Aorta (tissue), 5 donors: ENCODE results near the gene NCBP2L. TPM values are rescaled to one million over a fixed set of nuclear protein-coding genes. Genes with fewer than 3 reads are reported as not detected.
A peak's percentile ranks its signal among the peaks of the same experiment; 100 is the strongest.
"Not testable (repeated sequence)": the region's sequence is repeated elsewhere in the genome, so short reads cannot be mapped to it uniquely, and the experiment has no call there.

Source experiments
- ATAC-seq: fragments of 200-7000 bp; cut with Tn5 transposase; one replicate; pipeline ENCODE4 v1.9.1; 2022; ENCODE audit warnings: moderate library complexity; ENCODE audit not compliant: low FRiP score
- DNase-seq, 2 donors: peaks; one replicate each; pipeline ENCODE4 v3.0.0-alpha.2; 2020
- H3K27ac ChIP-seq, 2 donors: one replicate each; pipeline ENCODE4 v1.5.1; 2013; ENCODE audit warnings: low read length in 2 of 2, mild to moderate bottlenecking in 2 of 2, moderate library complexity in 2 of 2, control low read depth in 1 of 2, inconsistent platforms in 1 of 2, low read depth in 1 of 2
- H3K27me3 ChIP-seq, 2 donors: one replicate each; pipeline ENCODE4 v1.6.1; 2013; ENCODE audit warnings: control low read depth in 1 of 2, low read length in 1 of 2, mild to moderate bottlenecking in 1 of 2, moderate library complexity in 1 of 2; ENCODE audit not compliant: insufficient read depth in 2 of 2, control insufficient read depth in 1 of 2
- H3K36me3 ChIP-seq, 2 donors: one replicate each; pipeline ENCODE4 v1.6.1; 2013; ENCODE audit warnings: control low read depth in 1 of 2, low read length in 1 of 2, mild to moderate bottlenecking in 1 of 2; ENCODE audit not compliant: insufficient read depth in 2 of 2, control insufficient read depth in 1 of 2
- H3K4me1 ChIP-seq, 2 donors: one replicate each; pipeline ENCODE4 v1.6.1; 2013; ENCODE audit warnings: low read length in 2 of 2, control low read depth in 1 of 2, mild to moderate bottlenecking in 1 of 2, moderate library complexity in 1 of 2; ENCODE audit not compliant: insufficient read depth in 2 of 2, control insufficient read depth in 1 of 2
- H3K4me3 ChIP-seq, 2 donors: one replicate each; pipeline ENCODE4 v1.5.1; 2013; ENCODE audit warnings: low read length in 2 of 2, control low read depth in 1 of 2, mild to moderate bottlenecking in 1 of 2
- H3K9me3 ChIP-seq: one replicate; pipeline ENCODE4 v1.6.1; 2013; ENCODE audit warnings: mild to moderate bottlenecking, low read length; ENCODE audit not compliant: control insufficient read depth
- WGBS, 2 donors: extraction: QIAGEN DNeasy Blood & Tissue Kit; methylation state at CpG; one replicate each; pipeline ENCODE4 v1.1.7; 2013; 5-methylcytosine and 5-hydroxymethylcytosine counted together
- intact Hi-C, 2 donors: fragments of 100-400 bp; cut with DNase I; formaldehyde crosslinking; loops; one replicate each; pipeline versions ENCODE4 v1.14.2 to v1.15.0; 2022
- polyA plus RNA-seq, 2 donors: library from polyadenylated mRNA; stranded (reverse); fragments of 200-250 nt; gene quantifications; one replicate each; pipeline ENCODE4 v1.2.3, GENCODE V29; 2013
- total RNA-seq, 2 donors: library from RNA; stranded (reverse); fragmentation: NEBNext Ultra II Directional; extraction: Animal tissue kit (Norgen Biotek cat#: 25700); gene quantifications; one replicate each; pipeline ENCODE4 v1.2.1, GENCODE V29; 2021
- donor health status: healthy with polysubstance abuse.
- donor health status: Bipolar disorder and iron deficiency.
- donor health status: DM: no; HTN: no; CAD: no.
- donor health status: DM: no; HTN: no; CAD: no.
- donor health status: DM: yes; HTN: yes; CAD: no.

NCBP2L gene
- total and polyA plus RNA-seq, 4 donors, result not detected

GRCh38 chrX:107775734-107776511 is 1.6 kb upstream of the NCBP2L start, which contains the start of gene TSC22D3:
TSC22D3 (minus strand) TSS chrX:107775787; CDS start chrX:107775419, 368 bp downstream.
- intact Hi-C loops, result loop anchor here (2.0 to 5.0 kb wide), 4 partner anchors 57 to 119 kb away; no protein-coding TSS in a partner anchor
- H3K9me3 ChIP-seq, result no peaks in the 10 kb centered on the region
- no peaks in the 10 kb centered on the region for H3K36me3 ChIP-seq
- H3K27ac ChIP-seq, result peak within 1 kb of the TSS in 1 of 2 donors; percentile 87
- peaks cover 0 to 2% of the 10 kb centered on the region in 2 donors for H3K4me1 ChIP-seq
- ATAC-seq, result peak; percentile 89
- peak; percentile 86 to 90 for DNase-seq
- WGBS, 2 donors, result 0 to 17% methylated on average over 55 to 59 of the region's 59 CpGs
- H3K4me3 ChIP-seq, result peak within 1 kb of the TSS; percentile 32 to 59
- H3K27me3 ChIP-seq, result no peaks in the 10 kb centered on the region

- intact Hi-C loops, result loop anchor here (2.0 to 5.0 kb wide), 4 partner anchors 58 to 120 kb away; no protein-coding TSS in a partner anchor
- peaks cover 0 to 2% of the 10 kb centered on the region in 2 donors for H3K4me1 ChIP-seq
- no peaks in the 10 kb centered on the region for H3K27me3 ChIP-seq
- peak; percentile 90 for ATAC-seq
- H3K36me3 ChIP-seq, result no peaks in the 10 kb centered on the region
- WGBS, 2 donors, result 4 to 15% methylated on average over 20 of the region's 20 CpGs
- H3K27ac ChIP-seq, result no peak overlapping the region
- peak; percentile 83 to 86 for DNase-seq
- peak overlapping the region; percentile 32 to 59 for H3K4me3 ChIP-seq
- no peaks in the 10 kb centered on the region for H3K9me3 ChIP-seq
Observed at GRCh38 chrX:107776649-107777535, 641 bp upstream of the NCBP2L start.

GRCh38 chrX:107780525-107780924 is 3.0 kb downstream of the NCBP2L start:
- H3K4me1 ChIP-seq, result no peaks in the 10 kb centered on the region
- DNase-seq (no peak), ATAC-seq (no peak)
- intact Hi-C loops, result no loop called here
- no peaks in the 10 kb centered on the region for H3K9me3 ChIP-seq
- H3K27me3 ChIP-seq, result no peaks in the 10 kb centered on the region
- no peak overlapping the region for H3K4me3 ChIP-seq
- H3K36me3 ChIP-seq, result no peaks in the 10 kb centered on the region
- WGBS, 2 donors, result 85 to 94% methylated on average over 9 of the region's 9 CpGs
- H3K27ac ChIP-seq, result no peak overlapping the region

- intact Hi-C loops, result no loop called here
- no peaks in the 10 kb centered on the region for H3K9me3 ChIP-seq
- WGBS, 2 donors, result 0 to 3% methylated on average over 1 of the region's 1 CpG
- peak; percentile 56 for ATAC-seq
- H3K4me1 ChIP-seq, result no peaks in the 10 kb centered on the region
- H3K36me3 ChIP-seq, result no peaks in the 10 kb centered on the region
- no peak for DNase-seq
- no peaks in the 10 kb centered on the region for H3K27me3 ChIP-seq
- no peak overlapping the region for H3K4me3 ChIP-seq
- H3K27ac ChIP-seq, result peak overlapping the region; percentile 17 to 67
Observed at GRCh38 chrX:107787827-107788226, 10.3 kb downstream of the NCBP2L start.

- H3K4me1 ChIP-seq, result no peaks in the 10 kb centered on the region
- H3K36me3 ChIP-seq, result no peaks in the 10 kb centered on the region
- no peaks in the 10 kb centered on the region for H3K27me3 ChIP-seq
- DNase-seq, result no peak
- WGBS, 2 donors, result 63 to 89% methylated on average over 1 of the region's 1 CpG
- H3K27ac ChIP-seq, result no peak overlapping the region
- ATAC-seq, result no peak
- no peak overlapping the region for H3K4me3 ChIP-seq
- intact Hi-C loops, result no loop called here
- H3K9me3 ChIP-seq, result no peaks in the 10 kb centered on the region
Observed at GRCh38 chrX:107804427-107804826, 26.9 kb downstream of the NCBP2L start.

GRCh38 chrX:107805179-107805578 is 27.6 kb downstream of the NCBP2L start:
- Histone ChIP-seq H3K27me3 (no peaks in the 10 kb centered on the region), H3K36me3 (no peaks in the 10 kb centered on the region), H3K4me3 (no peak overlapping the region), H3K4me1 (no peaks in the 10 kb centered on the region), H3K27ac (no peak overlapping the region), H3K9me3 (no peaks in the 10 kb centered on the region)
- ATAC-seq, result no peak
- WGBS, 2 donors, result 87 to 88% methylated on average over 3 of the region's 3 CpGs
- intact Hi-C loops, result no loop called here
- no peak for DNase-seq

GRCh38 chrX:107810053-107810452 is 32.5 kb downstream of the NCBP2L start:
- ATAC-seq, H3K4me1 ChIP-seq: not testable (repeated sequence)

GRCh38 chrX:107818900-107819521 is 41.5 kb downstream of the NCBP2L start:
- Histone ChIP-seq H3K9me3 (peaks cover 2% of the 10 kb centered on the region), H3K4me1 (no peaks in the 10 kb centered on the region), H3K4me3 (no peak overlapping the region), H3K27ac (no peak overlapping the region), H3K36me3 (no peaks in the 10 kb centered on the region), H3K27me3 (no peaks in the 10 kb centered on the region)
- intact Hi-C loops, result no loop called here
- no peak for ATAC-seq
- no peak for DNase-seq

More at GRCh38 chrX:107810053-107810452, 32.5 kb downstream of the NCBP2L start:
- H3K4me3 ChIP-seq, H3K27me3 ChIP-seq, intact Hi-C loops, H3K36me3 ChIP-seq, H3K27ac ChIP-seq, DNase-seq, H3K9me3 ChIP-seq: not testable (repeated sequence)
- 69 to 92% methylated on average over 10 of the region's 10 CpGs for WGBS, 2 donors
